Measurements from ENCODE around the gene ZDHHC19.
A peak's percentile ranks its signal among the peaks of the same experiment; 100 is the strongest.
"Not testable (repeated sequence)": the region's sequence is repeated elsewhere in the genome, so short reads cannot be mapped to it uniquely, and the experiment has no call there.

Gene ZDHHC19

GRCh38 chr3:196222876-196223595 is 11.8 kb upstream of the ZDHHC19 start:
- DNase-seq, result no peak

- DNase-seq, result no peak
Observed at GRCh38 chr3:196220991-196221390, 9.8 kb upstream of the ZDHHC19 start.

GRCh38 chr3:196220587-196220986 is 9.4 kb upstream of the ZDHHC19 start:
- no peak for DNase-seq

GRCh38 chr3:196219970-196220311 is 8.7 kb upstream of the ZDHHC19 start:
- no peak for DNase-seq

- DNase-seq, result peak; percentile 78
Observed at GRCh38 chr3:196219194-196219969, 8.2 kb upstream of the ZDHHC19 start.

GRCh38 chr3:196218155-196218712 is 7.0 kb upstream of the ZDHHC19 start:
- DNase-seq, result no peak

- DNase-seq, result no peak
Observed at GRCh38 chr3:196217307-196218154, 6.3 kb upstream of the ZDHHC19 start.

- DNase-seq, result no peak
Observed at GRCh38 chr3:196216681-196217211, 5.5 kb upstream of the ZDHHC19 start.

- DNase-seq, result no peak
Observed at GRCh38 chr3:196216089-196216564, 4.9 kb upstream of the ZDHHC19 start, which contains the start of gene SLC51A. SLC51A (plus strand) TSS chr3:196216534; CDS start chr3:196216713, 179 bp downstream.

GRCh38 chr3:196215493-196216020 is 4.4 kb upstream of the ZDHHC19 start:
- no peak for DNase-seq

- DNase-seq, result no peak
Observed at GRCh38 chr3:196214783-196215441, 3.7 kb upstream of the ZDHHC19 start.

GRCh38 chr3:196209944-196210672 is 1.1 kb downstream of the ZDHHC19 start:
- not testable (repeated sequence) for DNase-seq

- no peak for DNase-seq
Observed at GRCh38 chr3:196208942-196209695, 2.1 kb downstream of the ZDHHC19 start.

- no peak for DNase-seq
Observed at GRCh38 chr3:196207833-196208607, 3.2 kb downstream of the ZDHHC19 start.

GRCh38 chr3:196207159-196207832 is 3.9 kb downstream of the ZDHHC19 start:
- DNase-seq, result no peak

- DNase-seq, result not testable (repeated sequence)
Observed at GRCh38 chr3:196205442-196206205, 5.6 kb downstream of the ZDHHC19 start.

- no peak for DNase-seq
Observed at GRCh38 chr3:196203846-196204245, 7.4 kb downstream of the ZDHHC19 start.

- peak; percentile 9 for DNase-seq
Observed at GRCh38 chr3:196202516-196202970, 8.7 kb downstream of the ZDHHC19 start.
